ENCODE measurements around the gene FAM185A.
"Not testable (repeated sequence)": the region's sequence is repeated elsewhere in the genome, so short reads cannot be mapped to it uniquely, and the experiment has no call there.

FAM185A gene

GRCh38 chr7:102832674-102833073 lies 83.9 kb downstream of the FAM185A start:
- no peak overlapping the region for H3K4me3 ChIP-seq (ENCODE audit: low read length in 2 of 2)
- no peak overlapping the region for H3K27ac ChIP-seq (ENCODE audit: low read length)
- H3K27me3 ChIP-seq (ENCODE audit: control insufficient read depth in 1 of 2, insufficient read depth in 2 of 2, low read length in 2 of 2) = no peaks in the 10 kb centered on the region

GRCh38 chr7:102833343-102833742 lies 84.5 kb downstream of the FAM185A start:
- no peaks in the 10 kb centered on the region for H3K4me1 ChIP-seq (ENCODE audit: control insufficient read depth, insufficient read depth, low read length)
- no peaks in the 10 kb centered on the region for H3K27me3 ChIP-seq (ENCODE audit: control insufficient read depth in 1 of 2, insufficient read depth in 2 of 2, low read length in 2 of 2)
- H3K9me3 ChIP-seq (ENCODE audit: control insufficient read depth in 2 of 2, low read length in 2 of 2) = no peaks in the 10 kb centered on the region
- H3K27ac ChIP-seq (ENCODE audit: low read length) = no peak overlapping the region
- H3K36me3 ChIP-seq (ENCODE audit: control insufficient read depth in 2 of 2, insufficient read depth in 2 of 2, low read length in 2 of 2) = peaks cover 8% of the 10 kb centered on the region in 2 donors
- H3K9ac ChIP-seq (ENCODE audit: low read length in 2 of 2) = no peak overlapping the region
- no peak overlapping the region for H3K4me3 ChIP-seq (ENCODE audit: low read length in 2 of 2)

More at GRCh38 chr7:102832674-102833073, 83.9 kb downstream of the FAM185A start:
- Histone ChIP-seq H3K9ac (ENCODE audit: low read length in 2 of 2) (no peak overlapping the region), H3K36me3 (ENCODE audit: control insufficient read depth in 2 of 2, insufficient read depth in 2 of 2, low read length in 2 of 2) (peaks cover 8% of the 10 kb centered on the region in 2 donors), H3K4me1 (ENCODE audit: control insufficient read depth, insufficient read depth, low read length) (no peaks in the 10 kb centered on the region), H3K9me3 (ENCODE audit: control insufficient read depth in 2 of 2, low read length in 2 of 2) (no peaks in the 10 kb centered on the region)

GRCh38 chr7:102834466-102834865 lies 85.7 kb downstream of the FAM185A start:
- no peak overlapping the region for H3K9ac ChIP-seq (ENCODE audit: low read length in 2 of 2)
- no peak overlapping the region for H3K27ac ChIP-seq (ENCODE audit: low read length)

GRCh38 chr7:102834999-102835398 lies 86.2 kb downstream of the FAM185A start:
- Histone ChIP-seq H3K27ac (ENCODE audit: low read length) (no peak overlapping the region), H3K4me1 (ENCODE audit: control insufficient read depth, insufficient read depth, low read length) (no peaks in the 10 kb centered on the region), H3K27me3 (ENCODE audit: control insufficient read depth in 1 of 2, insufficient read depth in 2 of 2, low read length in 2 of 2) (no peaks in the 10 kb centered on the region), H3K4me3 (ENCODE audit: low read length in 2 of 2) (no peak overlapping the region), H3K9ac (ENCODE audit: low read length in 2 of 2) (no peak overlapping the region), H3K36me3 (ENCODE audit: control insufficient read depth in 2 of 2, insufficient read depth in 2 of 2, low read length in 2 of 2) (peaks cover 0 to under 1% of the 10 kb centered on the region in 2 donors), H3K9me3 (ENCODE audit: control insufficient read depth in 2 of 2, low read length in 2 of 2) (no peaks in the 10 kb centered on the region)

More at GRCh38 chr7:102834466-102834865, 85.7 kb downstream of the FAM185A start:
- Histone ChIP-seq H3K27me3 (ENCODE audit: control insufficient read depth in 1 of 2, insufficient read depth in 2 of 2, low read length in 2 of 2) (no peaks in the 10 kb centered on the region), H3K9me3 (ENCODE audit: control insufficient read depth in 2 of 2, low read length in 2 of 2) (no peaks in the 10 kb centered on the region), H3K4me3 (ENCODE audit: low read length in 2 of 2) (no peak overlapping the region), H3K36me3 (ENCODE audit: control insufficient read depth in 2 of 2, insufficient read depth in 2 of 2, low read length in 2 of 2) (peaks cover under 1 to 2% of the 10 kb centered on the region in 2 donors), H3K4me1 (ENCODE audit: control insufficient read depth, insufficient read depth, low read length) (no peaks in the 10 kb centered on the region)

- no peak overlapping the region for H3K9ac ChIP-seq (ENCODE audit: low read length in 2 of 2)
- no peaks in the 10 kb centered on the region for H3K4me1 ChIP-seq (ENCODE audit: control insufficient read depth, insufficient read depth, low read length)
- H3K4me3 ChIP-seq (ENCODE audit: low read length in 2 of 2) = no peak overlapping the region
- no peaks in the 10 kb centered on the region for H3K9me3 ChIP-seq (ENCODE audit: control insufficient read depth in 2 of 2, low read length in 2 of 2)
- H3K27me3 ChIP-seq (ENCODE audit: control insufficient read depth in 1 of 2, insufficient read depth in 2 of 2, low read length in 2 of 2) = no peaks in the 10 kb centered on the region
- H3K36me3 ChIP-seq (ENCODE audit: control insufficient read depth in 2 of 2, insufficient read depth in 2 of 2, low read length in 2 of 2) = no peaks in the 10 kb centered on the region
- H3K27ac ChIP-seq (ENCODE audit: low read length) = no peak overlapping the region
Measured at GRCh38 chr7:102836191-102836919, 87.6 kb downstream of the FAM185A start.

- Histone ChIP-seq H3K27ac (ENCODE audit: low read length) (no peak overlapping the region), H3K27me3 (ENCODE audit: control insufficient read depth in 1 of 2, insufficient read depth in 2 of 2, low read length in 2 of 2) (no peaks in the 10 kb centered on the region), H3K9ac (ENCODE audit: low read length in 2 of 2) (no peak overlapping the region), H3K4me3 (ENCODE audit: low read length in 2 of 2) (no peak overlapping the region), H3K9me3 (ENCODE audit: control insufficient read depth in 2 of 2, low read length in 2 of 2) (no peaks in the 10 kb centered on the region), H3K4me1 (ENCODE audit: control insufficient read depth, insufficient read depth, low read length) (no peaks in the 10 kb centered on the region), H3K36me3 (ENCODE audit: control insufficient read depth in 2 of 2, insufficient read depth in 2 of 2, low read length in 2 of 2) (no peaks in the 10 kb centered on the region)
Measured at GRCh38 chr7:102836977-102837376, 88.2 kb downstream of the FAM185A start.

GRCh38 chr7:102837802-102838201 lies 89.0 kb downstream of the FAM185A start:
- no peak overlapping the region for H3K4me3 ChIP-seq (ENCODE audit: low read length in 2 of 2)
- H3K36me3 ChIP-seq (ENCODE audit: control insufficient read depth in 2 of 2, insufficient read depth in 2 of 2, low read length in 2 of 2) = no peaks in the 10 kb centered on the region
- H3K9me3 ChIP-seq (ENCODE audit: control insufficient read depth in 2 of 2, low read length in 2 of 2) = no peaks in the 10 kb centered on the region
- H3K9ac ChIP-seq (ENCODE audit: low read length in 2 of 2) = no peak overlapping the region
- H3K27ac ChIP-seq (ENCODE audit: low read length) = no peak overlapping the region
- no peaks in the 10 kb centered on the region for H3K27me3 ChIP-seq (ENCODE audit: control insufficient read depth in 1 of 2, insufficient read depth in 2 of 2, low read length in 2 of 2)
- H3K4me1 ChIP-seq (ENCODE audit: control insufficient read depth, insufficient read depth, low read length) = no peaks in the 10 kb centered on the region

GRCh38 chr7:102838572-102839101 lies 89.8 kb downstream of the FAM185A start:
- H3K36me3 ChIP-seq (ENCODE audit: control insufficient read depth in 2 of 2, insufficient read depth in 2 of 2, low read length in 2 of 2); H3K27me3 ChIP-seq (ENCODE audit: control insufficient read depth in 1 of 2, insufficient read depth in 2 of 2, low read length in 2 of 2); H3K4me3 ChIP-seq (ENCODE audit: low read length in 2 of 2); H3K27ac ChIP-seq (ENCODE audit: low read length); H3K9ac ChIP-seq (ENCODE audit: low read length in 2 of 2); H3K9me3 ChIP-seq (ENCODE audit: control insufficient read depth in 2 of 2, low read length in 2 of 2); H3K4me1 ChIP-seq (ENCODE audit: control insufficient read depth, insufficient read depth, low read length): not testable (repeated sequence)

GRCh38 chr7:102840404-102840803 lies 91.6 kb downstream of the FAM185A start:
- H3K4me3 ChIP-seq (ENCODE audit: low read length in 2 of 2) = no peak overlapping the region
- no peaks in the 10 kb centered on the region for H3K9me3 ChIP-seq (ENCODE audit: control insufficient read depth in 2 of 2, low read length in 2 of 2)
- H3K27me3 ChIP-seq (ENCODE audit: control insufficient read depth in 1 of 2, insufficient read depth in 2 of 2, low read length in 2 of 2) = no peaks in the 10 kb centered on the region
- H3K4me1 ChIP-seq (ENCODE audit: control insufficient read depth, insufficient read depth, low read length) = no peaks in the 10 kb centered on the region
- H3K27ac ChIP-seq (ENCODE audit: low read length) = no peak overlapping the region
- no peaks in the 10 kb centered on the region for H3K36me3 ChIP-seq (ENCODE audit: control insufficient read depth in 2 of 2, insufficient read depth in 2 of 2, low read length in 2 of 2)
- H3K9ac ChIP-seq (ENCODE audit: low read length in 2 of 2) = no peak overlapping the region

- no peaks in the 10 kb centered on the region for H3K27me3 ChIP-seq (ENCODE audit: control insufficient read depth in 1 of 2, insufficient read depth in 2 of 2, low read length in 2 of 2)
Measured at GRCh38 chr7:102841290-102841689, 92.5 kb downstream of the FAM185A start.

GRCh38 chr7:102842284-102842683 lies 93.5 kb downstream of the FAM185A start:
- Histone ChIP-seq H3K4me1 (ENCODE audit: control insufficient read depth, insufficient read depth, low read length) (no peaks in the 10 kb centered on the region), H3K36me3 (ENCODE audit: control insufficient read depth in 2 of 2, insufficient read depth in 2 of 2, low read length in 2 of 2) (no peaks in the 10 kb centered on the region), H3K27me3 (ENCODE audit: control insufficient read depth in 1 of 2, insufficient read depth in 2 of 2, low read length in 2 of 2) (no peaks in the 10 kb centered on the region), H3K9ac (ENCODE audit: low read length in 2 of 2) (no peak overlapping the region), H3K27ac (ENCODE audit: low read length) (no peak overlapping the region), H3K9me3 (ENCODE audit: control insufficient read depth in 2 of 2, low read length in 2 of 2) (no peaks in the 10 kb centered on the region), H3K4me3 (ENCODE audit: low read length in 2 of 2) (no peak overlapping the region)

More at GRCh38 chr7:102841290-102841689, 92.5 kb downstream of the FAM185A start:
- Histone ChIP-seq H3K27ac (ENCODE audit: low read length) (no peak overlapping the region), H3K9ac (ENCODE audit: low read length in 2 of 2) (no peak overlapping the region), H3K9me3 (ENCODE audit: control insufficient read depth in 2 of 2, low read length in 2 of 2) (no peaks in the 10 kb centered on the region), H3K4me3 (ENCODE audit: low read length in 2 of 2) (no peak overlapping the region), H3K4me1 (ENCODE audit: control insufficient read depth, insufficient read depth, low read length) (no peaks in the 10 kb centered on the region), H3K36me3 (ENCODE audit: control insufficient read depth in 2 of 2, insufficient read depth in 2 of 2, low read length in 2 of 2) (no peaks in the 10 kb centered on the region)

Data from stomach smooth muscle (tissue), 2 donors.